H1 (cell line): Measurements from ENCODE around the gene RASSF5. TPM values are rescaled to one million over a fixed set of nuclear protein-coding genes. Genes with fewer than 3 reads are reported as not detected.

Experiments
- CTCF ChIA-PET: fragments of 300-600 bp; sonication (Branson Sonifier 250); formaldehyde crosslinking; loops from one replicate; lab custom pipeline; 2021; ENCODE audit not compliant: partially characterized antibody; lab: Charles Lee
- POLR2A ChIA-PET: fragments of 300-600 bp; sonication (Branson Sonifier 250); formaldehyde crosslinking; loops from one replicate; lab custom pipeline; 2021; ENCODE audit warnings: inconsistent platforms; ENCODE audit not compliant: partially characterized antibody; lab: Charles Lee
- DNase-seq, 2 experiments: peaks; one replicate each; pipeline versions ENCODE4 v3.0.0 to v3.0.0-alpha.2; 2010 to 2022; ENCODE audit warnings: low spot score in 2 of 2, low read depth in 1 of 2, mixed read lengths in 1 of 2
- FAIRE-seq: peaks from 2 replicates; lab custom pipeline; 2011; peaks lifted over from hg19 to GRCh38; lab: Jason Lieb, UNC
- H2AFZ ChIP-seq: 2 replicates; pipeline ENCODE4 v1.8.1; 2012; ENCODE audit warnings: low read length, inconsistent platforms
- H2AK5ac ChIP-seq: 2 replicates; pipeline ENCODE4 v1.6.1; 2013; ENCODE audit warnings: low read depth, low read length
- H2BK120ac ChIP-seq: replicated peaks from 2 replicates; pipeline ENCODE3; 2013; ENCODE audit warnings: low read depth, low read length, inconsistent platforms
- H2BK12ac ChIP-seq: 2 replicates; pipeline ENCODE4 v1.6.1; 2013; ENCODE audit warnings: low read depth, low read length
- H2BK15ac ChIP-seq: 2 replicates; pipeline ENCODE4 v1.6.1; 2013; ENCODE audit warnings: low read length
- H2BK20ac ChIP-seq: 2 replicates; pipeline ENCODE4 v1.6.1; 2013; ENCODE audit warnings: low read length
- H2BK5ac ChIP-seq: 2 replicates; pipeline ENCODE4 v1.6.1; 2013; ENCODE audit warnings: low read depth, low read length
- H3K14ac ChIP-seq: 2 replicates; pipeline ENCODE4 v1.6.1; 2013; ENCODE audit warnings: inconsistent platforms; ENCODE audit not compliant: insufficient read length
- H3K18ac ChIP-seq: 2 replicates; pipeline ENCODE4 v1.6.1; 2013; ENCODE audit warnings: low read length; ENCODE audit errors: extremely low read depth
- H3K23ac ChIP-seq: 2 replicates; pipeline ENCODE4 v1.6.1; 2013; ENCODE audit warnings: inconsistent platforms; ENCODE audit not compliant: insufficient read length
- H3K23me2 ChIP-seq: 2 replicates; pipeline ENCODE4 v1.6.1; 2013; ENCODE audit warnings: low read depth, low read length
- H3K27ac ChIP-seq: 2 replicates; pipeline ENCODE4 v1.6.1; 2011; ENCODE audit warnings: low read depth, low read length, inconsistent platforms
- H3K27me3 ChIP-seq, 4 experiments: replicated peaks in 1 of 4; 1 replicate in 1 of 4; 2 replicates in 3 of 4; pipeline versions ENCODE4 v1.6.1 to v1.8.1; 2011 to 2013; ENCODE audit warnings: low read length in 3 of 4, mild to moderate bottlenecking in 3 of 4, inconsistent platforms in 2 of 4, mixed read lengths in 2 of 4, moderate library complexity in 1 of 4; ENCODE audit not compliant: control insufficient read depth in 3 of 4, insufficient read depth in 3 of 4; ENCODE audit errors: extremely low read depth in 1 of 4
- H3K36me3 ChIP-seq, 4 experiments: 2 replicates each; pipeline versions ENCODE4 v1.6.1 to v1.8.1; 2011 to 2013; ENCODE audit warnings: mild to moderate bottlenecking in 4 of 4, low read length in 3 of 4, moderate library complexity in 2 of 4, control low read depth in 1 of 4, inconsistent platforms in 1 of 4; ENCODE audit not compliant: insufficient read depth in 4 of 4, control insufficient read depth in 2 of 4
- H3K4ac ChIP-seq: replicated peaks from 2 replicates; pipeline ENCODE3; 2013; ENCODE audit warnings: low read length, low read depth, mixed read lengths, inconsistent platforms; ENCODE audit not compliant: insufficient read length
- H3K4me1 ChIP-seq, 4 experiments: replicated peaks in 1 of 4; 1 replicate in 1 of 4; 2 replicates in 3 of 4; pipeline versions ENCODE4 v1.6.1 to v1.8.1; 2011 to 2013; ENCODE audit warnings: low read length in 3 of 4, inconsistent platforms in 2 of 4, mixed read lengths in 1 of 4; ENCODE audit not compliant: insufficient read depth in 4 of 4, control insufficient read depth in 3 of 4
- H3K4me2 ChIP-seq, 2 experiments: 2 replicates each; pipeline versions ENCODE4 v1.6.1 to v1.8.1; 2011 to 2013; ENCODE audit warnings: low read depth in 2 of 2, low read length in 2 of 2, control low read depth in 1 of 2, inconsistent platforms in 1 of 2, mild to moderate bottlenecking in 1 of 2; ENCODE audit not compliant: insufficient read depth in 1 of 2
- H3K4me3 ChIP-seq, 4 experiments: fragments of 200-600, 300-600 bp in 1 of 4; sonication (generic), shearing (Covaris generic), sonication (Bioruptor Twin) in 1 of 4; 2 replicates each; pipeline versions ENCODE4 v1.5.1 to v1.8.1; 2011 to 2016; ENCODE audit warnings: low read length in 4 of 4, low read depth in 3 of 4, control low read depth in 2 of 4, inconsistent platforms in 2 of 4, mild to moderate bottlenecking in 2 of 4, mixed read lengths in 1 of 4, moderate library complexity in 1 of 4; ENCODE audit not compliant: insufficient read depth in 2 of 4; ENCODE audit errors: extremely low read depth in 1 of 4
- H3K56ac ChIP-seq: replicated peaks from 2 replicates; pipeline ENCODE3; 2013; ENCODE audit warnings: low read depth, mild to moderate bottlenecking, mixed read lengths, low read length, inconsistent platforms; ENCODE audit not compliant: insufficient read length
- H3K79me1 ChIP-seq: 2 replicates; pipeline ENCODE4 v1.6.1; 2013; ENCODE audit warnings: low read depth, low read length, control low read depth
- H3K79me2 ChIP-seq, 2 experiments: 2 replicates each; pipeline versions ENCODE4 v1.6.1 to v1.8.1; 2012 to 2013; ENCODE audit warnings: low read length in 2 of 2, mild to moderate bottlenecking in 2 of 2, inconsistent platforms in 1 of 2; ENCODE audit not compliant: insufficient read depth in 2 of 2, control insufficient read depth in 1 of 2
- H3K9ac ChIP-seq, 4 experiments: replicated peaks in 1 of 4; 1 replicate in 1 of 4; 2 replicates in 3 of 4; pipeline versions ENCODE4 v1.6.1 to v1.8.1; 2011 to 2013; ENCODE audit warnings: low read depth in 3 of 4, low read length in 3 of 4, control low read depth in 2 of 4, mild to moderate bottlenecking in 2 of 4, moderate library complexity in 2 of 4, inconsistent platforms in 1 of 4; ENCODE audit errors: extremely low read depth in 1 of 4
- H3K9me3 ChIP-seq, 2 experiments: 2 replicates each; pipeline versions ENCODE4 v1.6.1 to v1.8.1; 2012 to 2013; ENCODE audit warnings: mild to moderate bottlenecking in 2 of 2, moderate library complexity in 2 of 2, control low read depth in 1 of 2, inconsistent platforms in 1 of 2, low read depth in 1 of 2, low read length in 1 of 2, mixed read lengths in 1 of 2; ENCODE audit not compliant: insufficient read depth in 2 of 2
- H4K20me1 ChIP-seq, 2 experiments: replicated peaks in 1 of 2; 2 replicates each; pipeline versions ENCODE3 to v1.8.1; 2011 to 2013; ENCODE audit warnings: inconsistent platforms in 2 of 2, low read length in 2 of 2, mild to moderate bottlenecking in 1 of 2; ENCODE audit not compliant: insufficient read depth in 2 of 2, control insufficient read depth in 1 of 2
- H4K5ac ChIP-seq: 2 replicates; pipeline ENCODE4 v1.6.1; 2013; ENCODE audit warnings: low read length, low read depth, mixed read lengths, inconsistent platforms; ENCODE audit not compliant: insufficient read length
- H4K8ac ChIP-seq: 2 replicates; pipeline ENCODE4 v1.8.0; 2013; ENCODE audit warnings: mild to moderate bottlenecking, moderate library complexity, low read length, inconsistent platforms; ENCODE audit not compliant: insufficient read depth; ENCODE audit errors: extremely low read depth
- H4K91ac ChIP-seq: replicated peaks from 2 replicates; pipeline ENCODE3; 2013; ENCODE audit warnings: low read length, mixed read lengths, inconsistent platforms; ENCODE audit not compliant: insufficient read length
- CHD2 ChIP-seq: IDR thresholded peaks from 2 replicates; pipeline ENCODE4 v1.6.1; 2012; ENCODE audit warnings: low read length, improper control_type of control experiment
- EP300 ChIP-seq, 2 experiments: IDR thresholded peaks; 1 replicate in 1 of 2; 2 replicates in 1 of 2; pipeline ENCODE4 v1.6.1; 2011 to 2012; ENCODE audit warnings: low read depth in 2 of 2, low read length in 2 of 2, mild to moderate bottlenecking in 2 of 2, borderline replicate concordance in 1 of 2, inconsistent platforms in 1 of 2, moderate library complexity in 1 of 2
- GTF2F1 ChIP-seq: IDR thresholded peaks from 2 replicates; pipeline ENCODE4 v1.6.1; 2012; ENCODE audit warnings: low read depth, low read length, improper control_type of control experiment, borderline replicate concordance
- RXRA ChIP-seq: IDR thresholded peaks from 2 replicates; pipeline ENCODE4 v1.6.1; 2011; ENCODE audit warnings: low read depth, mild to moderate bottlenecking, low read length, moderate library complexity; ENCODE audit not compliant: insufficient read depth
- SAP30 ChIP-seq: fragments of 300-600 bp; sonication (generic); IDR thresholded peaks from 2 replicates; pipeline ENCODE4 v1.7.1; 2012; ENCODE audit warnings: low read length, moderate library complexity, mild to moderate bottlenecking, inconsistent platforms; ENCODE audit not compliant: insufficient read depth, insufficient replicate concordance
- SP2 ChIP-seq: IDR thresholded peaks from 2 replicates; pipeline ENCODE4 v1.6.1; 2012; ENCODE audit warnings: mild to moderate bottlenecking, low read length, inconsistent platforms
- SUZ12 ChIP-seq: fragments of 200-600 bp; sonication (generic); IDR thresholded peaks from 2 replicates; pipeline ENCODE4 v1.6.1; 2012; ENCODE audit warnings: mild to moderate bottlenecking, inconsistent platforms, low read length, moderate library complexity, mixed read lengths
- YY1 ChIP-seq: IDR thresholded peaks from 2 replicates; pipeline ENCODE4 v1.6.1; 2011; ENCODE audit warnings: low read depth, mild to moderate bottlenecking, low read length
- WGBS, 2 experiments: shearing (Covaris generic) in 1 of 2; methylation state at CpG; one replicate each; pipeline versions ENCODE4 v1.1.6 to v1.1.7; 2013 to 2015; ENCODE audit warnings: low lambda C conversion rate in 2 of 2, mixed read lengths in 2 of 2, inconsistent platforms in 1 of 2, low coverage in 1 of 2, missing lambda C conversion rate in 1 of 2; ENCODE audit not compliant: insufficient replicate concordance in 2 of 2, insufficient coverage in 1 of 2, insufficient read length in 1 of 2; ENCODE audit errors: extremely low coverage in 1 of 2, missing lambda C conversion rate in 1 of 2; 5-methylcytosine and 5-hydroxymethylcytosine counted together
- polyA plus RNA-seq, 7 experiments: library from polyadenylated mRNA; depleted of rRNA in 3 of 7; stranded (reverse) in 5 of 7; unstranded in 2 of 7; fragments of >200 nt in 5 of 7; fragments of 200-250 nt in 2 of 7; gene quantifications; 1 replicate in 5 of 7; 2 replicates in 1 of 7; 4 replicates in 1 of 7; pipeline versions ENCODE4 v1.2.1 to v1.2.3, GENCODE V29; 2011 to 2013; ENCODE audit warnings: missing spikeins in 2 of 7, mixed read lengths in 2 of 7
- total RNA-seq: library from RNA; stranded (reverse); fragmentation: NEBNext Ultra II Directional; extraction: Animal tissue kit (Norgen Biotek cat#: 25700); gene quantifications from 2 replicates; pipeline ENCODE4 v1.2.1, GENCODE V29; 2021
- TF ChIP-seq, protein P1 (sequence below), 3 experiments: IDR thresholded peaks; 1 replicate in 2 of 3; 2 replicates in 1 of 3; pipeline versions ENCODE4 v1.5.1 to v1.6.1; 2011; ENCODE audit warnings: low read length in 3 of 3, mild to moderate bottlenecking in 3 of 3, inconsistent platforms in 2 of 3, low read depth in 1 of 3, moderate library complexity in 1 of 3; ENCODE audit not compliant: insufficient read depth in 1 of 3; ENCODE audit errors: control extremely low read depth in 1 of 3
- TF ChIP-seq, protein P2 (sequence below): IDR thresholded peaks from 2 replicates; pipeline ENCODE4 v1.6.1; 2011; ENCODE audit warnings: low read length, improper control_type of control experiment

Gene RASSF5
- total and polyA plus RNA-seq, 2 of the 8 experiments (the other 6 are each of a cell fraction or from before 2014, with no cell fraction given) = 0.82 to 1.8 TPM

DNA sequence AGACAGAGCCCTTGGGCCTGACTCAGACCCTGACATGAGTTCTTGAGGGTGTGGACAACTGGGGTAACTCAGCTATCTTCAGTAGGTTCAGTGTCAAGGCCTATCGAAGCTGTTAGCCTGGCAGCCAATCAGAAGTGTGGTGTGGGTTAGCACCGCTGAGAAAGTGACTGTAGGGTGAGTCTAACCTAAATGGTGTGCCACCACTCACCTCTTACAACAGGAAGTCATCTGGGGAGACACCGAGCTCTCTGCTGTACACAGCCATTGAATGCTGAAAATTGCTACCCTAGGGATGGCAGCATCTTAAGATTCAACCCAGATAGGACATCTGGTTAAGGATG, 44.6 kb downstream of the RASSF5 start:
- Histone ChIP-seq H4K91ac (no peak overlapping the region), H3K4me2 (no peak overlapping the region), H3K23me2 (no peaks in the 10 kb centered on the region; the same call in 1 of the 2 replicates), H3K79me2 (no peaks in the 10 kb centered on the region), H4K8ac (no peak overlapping the region), H2BK120ac (no peak overlapping the region), H3K14ac (no peak overlapping the region), H2AFZ (no peak overlapping the region), H3K4ac (no peak overlapping the region), H2BK20ac (no peak overlapping the region), H3K9me3 (no peaks in the 10 kb centered on the region), H3K4me3 (no peak overlapping the region), H2BK12ac (no peak overlapping the region), H2BK15ac (no peak overlapping the region), H3K9ac (no peak overlapping the region), H3K56ac (no peak overlapping the region), H3K79me1 (no peaks in the 10 kb centered on the region), H4K20me1 (no peaks in the 10 kb centered on the region), H3K27ac (no peak overlapping the region), H3K4me1 (peaks cover 0 to 7% (median 2%) of the 10 kb centered on the region in 4 experiments; a peak in 3 of 7 replicates), H3K23ac (no peak overlapping the region), H3K27me3 (peaks cover 0 to 8% (median 5%) of the 10 kb centered on the region in 4 experiments; a peak in 4 of 7 replicates), H2BK5ac (no peak overlapping the region), H2AK5ac (no peak overlapping the region), H4K5ac (no peak overlapping the region), H3K18ac (no peak overlapping the region), H3K36me3 (no peaks in the 10 kb centered on the region)
- FAIRE-seq (no peak), DNase-seq (no peak)
- 80% methylated on average over 3 of the region's 3 CpGs; no CpG with 5 or more reads in 1 of the 2 experiments for WGBS, 2 experiments
- TF ChIP-seq SUZ12 (no peak), EP300 (IDR thresholded peaks at IDR 0.05; ENCODE audit: borderline replicate concordance in 1 of 2, low read depth in 2 of 2, low read length in 2 of 2) (no peak), CHD2 (no peak), YY1 (no peak), RXRA (no peak), SAP30 (no peak), SP2 (no peak), GTF2F1 (no peak)
- TF ChIP-seq, protein P1, sequence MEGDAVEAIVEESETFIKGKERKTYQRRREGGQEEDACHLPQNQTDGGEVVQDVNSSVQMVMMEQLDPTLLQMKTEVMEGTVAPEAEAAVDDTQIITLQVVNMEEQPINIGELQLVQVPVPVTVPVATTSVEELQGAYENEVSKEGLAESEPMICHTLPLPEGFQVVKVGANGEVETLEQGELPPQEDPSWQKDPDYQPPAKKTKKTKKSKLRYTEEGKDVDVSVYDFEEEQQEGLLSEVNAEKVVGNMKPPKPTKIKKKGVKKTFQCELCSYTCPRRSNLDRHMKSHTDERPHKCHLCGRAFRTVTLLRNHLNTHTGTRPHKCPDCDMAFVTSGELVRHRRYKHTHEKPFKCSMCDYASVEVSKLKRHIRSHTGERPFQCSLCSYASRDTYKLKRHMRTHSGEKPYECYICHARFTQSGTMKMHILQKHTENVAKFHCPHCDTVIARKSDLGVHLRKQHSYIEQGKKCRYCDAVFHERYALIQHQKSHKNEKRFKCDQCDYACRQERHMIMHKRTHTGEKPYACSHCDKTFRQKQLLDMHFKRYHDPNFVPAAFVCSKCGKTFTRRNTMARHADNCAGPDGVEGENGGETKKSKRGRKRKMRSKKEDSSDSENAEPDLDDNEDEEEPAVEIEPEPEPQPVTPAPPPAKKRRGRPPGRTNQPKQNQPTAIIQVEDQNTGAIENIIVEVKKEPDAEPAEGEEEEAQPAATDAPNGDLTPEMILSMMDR (IDR thresholded peaks at IDR 0.05; ENCODE audit: control extremely low read depth in 1 of 3, insufficient read depth in 1 of 3, low read depth in 1 of 3, low read length in 3 of 3) = no peak
- TF ChIP-seq, protein P2, sequence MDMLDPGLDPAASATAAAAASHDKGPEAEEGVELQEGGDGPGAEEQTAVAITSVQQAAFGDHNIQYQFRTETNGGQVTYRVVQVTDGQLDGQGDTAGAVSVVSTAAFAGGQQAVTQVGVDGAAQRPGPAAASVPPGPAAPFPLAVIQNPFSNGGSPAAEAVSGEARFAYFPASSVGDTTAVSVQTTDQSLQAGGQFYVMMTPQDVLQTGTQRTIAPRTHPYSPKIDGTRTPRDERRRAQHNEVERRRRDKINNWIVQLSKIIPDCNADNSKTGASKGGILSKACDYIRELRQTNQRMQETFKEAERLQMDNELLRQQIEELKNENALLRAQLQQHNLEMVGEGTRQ = no peak
- ChIA-PET CTCF (interaction anchor here (1.0 to 7.8 kb wide), 13 partner anchors 9 to 107 kb away, joined by 3 to 95 read pairs (median 5); no protein-coding TSS in a partner anchor), POLR2A (interaction anchor here (1.1 kb wide), 1 partner anchor 34 kb away, joined by 3 read pairs; no protein-coding TSS in a partner anchor)
